NOMO-1 (cell line): ENCODE data around the gene RASD1.

Experiments
- DNase-seq, 2 experiments: peaks; one replicate each; lab custom pipeline; 2025; ENCODE audit not compliant: unreplicated experiment in 2 of 2; lab: John Stamatoyannopoulos, UW

Gene RASD1

GRCh38 chr17:17511881-17512858 lies 16.0 kb upstream of the RASD1 start:
- DNase-seq = no peak

DNA sequence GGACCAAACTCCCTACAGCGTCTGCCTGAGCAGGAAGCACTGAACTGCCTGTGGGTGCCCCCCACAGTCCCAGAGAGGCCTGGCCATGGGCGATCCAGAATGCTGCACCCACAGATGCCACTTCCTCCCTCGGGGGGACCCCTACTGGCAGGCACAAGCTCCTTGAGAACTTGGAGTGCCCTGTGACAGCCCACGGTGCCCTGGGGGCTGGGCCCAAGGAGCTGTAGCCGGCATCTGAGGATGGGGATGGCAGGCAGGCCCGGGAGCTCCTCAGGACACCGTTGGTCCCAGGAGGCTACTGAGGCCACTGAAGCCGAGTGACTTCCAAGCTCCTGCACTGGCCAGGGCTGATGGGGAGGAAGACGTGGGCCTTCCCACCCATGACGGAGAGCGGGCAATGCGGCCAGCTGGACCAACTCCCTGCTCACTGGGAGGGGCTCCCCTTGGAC lies 15.1 kb upstream of the RASD1 start:
- DNase-seq = no peak

- no peak for DNase-seq
Measured at GRCh38 chr17:17510456-17511292, 14.5 kb upstream of the RASD1 start.

GRCh38 chr17:17509601-17510425 lies 13.6 kb upstream of the RASD1 start:
- no peak for DNase-seq

- DNase-seq = no peak
Measured at GRCh38 chr17:17508646-17509591, 12.7 kb upstream of the RASD1 start.

- no peak for DNase-seq
Measured at GRCh38 chr17:17508019-17508535, 11.9 kb upstream of the RASD1 start.

GRCh38 chr17:17507465-17508011 lies 11.3 kb upstream of the RASD1 start:
- DNase-seq = no peak

DNA sequence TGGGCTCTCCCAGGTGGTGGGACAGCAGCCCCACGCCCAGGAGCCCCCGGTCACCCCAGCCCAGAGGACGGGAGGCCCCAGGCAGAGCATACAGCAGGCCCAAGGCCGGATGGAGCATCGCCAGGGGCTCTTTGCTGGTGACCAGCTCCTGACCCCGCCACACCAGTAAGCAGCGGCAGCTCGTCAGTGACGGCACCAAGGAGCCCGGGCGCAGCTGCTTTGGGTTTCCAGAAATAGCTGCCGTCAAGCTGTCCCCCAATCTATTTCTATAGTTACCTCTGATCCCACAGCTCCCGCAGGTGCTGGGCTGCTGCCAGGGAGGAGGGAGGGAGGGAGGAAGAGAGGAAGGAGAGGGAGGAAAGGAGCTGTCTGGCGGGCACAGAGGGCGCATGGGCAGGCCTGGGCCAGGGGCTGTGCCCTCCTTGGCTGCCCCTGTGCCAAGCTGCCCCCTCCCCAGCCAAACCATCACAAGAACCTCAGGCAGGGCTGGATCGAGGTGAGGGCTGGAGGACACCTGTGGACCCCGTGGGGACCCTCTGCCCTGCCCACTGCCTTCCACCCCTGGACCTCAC lies 10.8 kb upstream of the RASD1 start:
- no peak for DNase-seq

DNA sequence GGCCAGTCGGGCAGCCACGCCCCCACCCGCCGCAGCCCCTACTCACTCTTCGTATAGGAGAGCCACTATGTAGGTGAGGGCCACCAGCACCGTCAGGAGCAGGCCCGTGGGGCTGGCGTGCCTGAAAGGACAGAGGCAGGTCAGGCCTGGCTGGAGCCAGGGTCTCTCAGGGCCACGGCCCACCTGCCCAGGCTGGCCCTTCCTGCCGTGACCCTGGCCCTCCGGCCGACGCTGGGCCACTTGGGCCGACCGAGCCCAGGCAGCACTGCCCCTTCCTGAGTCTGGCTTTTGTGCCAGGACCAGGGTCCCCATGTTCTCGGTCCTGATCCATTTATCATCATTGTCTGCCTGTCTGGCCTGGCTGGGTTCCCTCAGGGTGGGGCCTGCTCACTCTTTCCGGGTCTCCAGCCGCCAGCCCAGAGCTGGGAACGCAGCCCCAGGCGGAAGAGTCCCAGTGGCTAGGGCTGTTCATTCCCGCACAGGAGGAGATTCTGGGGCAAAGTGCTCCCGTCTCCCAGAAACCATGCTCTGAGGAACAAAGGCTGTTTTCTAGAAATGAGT lies 10.1 kb upstream of the RASD1 start:
- DNase-seq = no peak

DNA sequence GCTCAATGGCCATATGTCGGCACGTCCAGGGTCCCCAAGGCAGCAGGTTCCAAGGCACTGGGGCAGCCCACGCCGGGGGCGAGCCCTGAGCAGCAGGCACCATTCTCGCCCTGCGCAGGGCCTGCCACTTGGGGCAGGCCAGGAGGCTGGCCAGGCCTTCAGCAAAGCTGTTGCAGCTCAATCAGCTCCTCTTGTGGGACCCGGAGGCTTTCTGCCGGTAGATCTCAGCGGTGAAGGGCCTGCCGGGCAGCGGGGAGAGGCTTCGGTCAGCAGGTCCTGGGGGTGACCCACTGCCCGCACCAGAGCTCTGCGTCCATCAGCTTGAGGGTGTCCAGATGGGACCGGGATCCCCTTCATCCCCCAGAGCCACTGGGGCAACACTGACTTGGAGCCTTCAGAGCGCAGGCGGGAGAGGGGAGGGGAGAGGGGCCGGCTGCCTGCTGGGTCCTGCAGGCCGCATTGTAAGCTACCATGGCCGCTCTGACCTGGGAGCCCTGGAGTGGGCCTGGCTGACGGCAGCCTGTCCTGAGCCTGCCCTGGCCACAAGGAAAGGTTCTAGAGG lies 9.5 kb upstream of the RASD1 start:
- no peak for DNase-seq

DNA sequence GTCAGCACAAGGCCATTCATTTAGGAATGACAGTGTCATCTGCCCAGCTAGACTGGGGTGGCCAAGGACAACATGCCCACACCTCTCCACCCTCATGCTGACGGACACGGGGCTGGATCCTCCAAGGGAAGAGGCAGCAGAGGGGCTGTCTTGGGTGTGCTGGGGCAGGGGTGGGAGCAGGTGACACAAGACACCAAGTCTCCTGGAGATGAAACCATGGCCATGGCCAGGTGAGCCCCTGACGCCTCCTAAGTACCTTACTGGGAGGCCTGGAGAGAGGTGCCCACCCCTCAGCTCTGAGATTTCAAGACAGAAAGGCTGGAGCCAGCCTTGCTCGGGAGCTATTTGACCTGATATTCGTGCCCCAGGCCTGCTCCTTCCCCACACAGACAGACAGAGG lies 9.0 kb upstream of the RASD1 start:
- no peak for DNase-seq

DNA sequence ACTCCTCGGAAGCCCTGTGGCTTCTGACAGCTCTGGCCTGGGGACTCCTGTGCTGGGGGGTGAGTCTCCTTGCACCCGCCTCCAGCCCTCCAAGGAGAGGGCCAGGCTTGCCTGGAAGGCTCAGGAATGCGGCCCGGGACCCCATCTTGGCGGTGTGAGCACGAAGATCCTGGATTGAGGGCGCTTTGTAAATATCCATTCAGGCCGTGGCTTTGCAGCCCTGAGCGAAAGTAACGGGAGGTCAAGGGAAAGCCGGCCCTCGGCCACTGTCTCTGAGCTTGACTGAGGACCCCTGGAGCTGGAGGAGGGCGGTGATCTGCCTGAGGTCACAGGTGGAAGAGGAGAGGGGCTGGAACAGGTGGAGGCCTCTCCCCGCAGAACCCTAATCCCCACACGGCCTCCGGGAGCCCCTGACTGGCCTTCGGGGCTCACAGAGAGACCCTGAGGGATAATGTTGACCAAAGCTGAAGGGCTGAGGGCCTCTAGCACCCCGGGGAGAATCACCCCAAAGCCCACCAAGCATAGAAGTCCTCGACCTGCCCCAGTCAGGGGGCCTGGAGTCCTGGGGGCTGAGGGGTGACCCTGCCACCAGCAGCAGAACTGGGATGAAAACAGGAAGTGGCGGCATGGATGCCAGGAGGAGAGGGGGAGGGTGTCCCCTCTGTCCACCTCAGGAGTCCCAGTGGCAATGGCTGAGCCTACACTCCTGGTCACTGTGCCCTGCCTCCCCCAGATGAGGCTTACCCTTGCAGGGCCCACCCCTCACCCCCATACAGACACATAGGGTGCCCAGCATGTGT lies 8.3 kb upstream of the RASD1 start:
- DNase-seq = no peak

DNA sequence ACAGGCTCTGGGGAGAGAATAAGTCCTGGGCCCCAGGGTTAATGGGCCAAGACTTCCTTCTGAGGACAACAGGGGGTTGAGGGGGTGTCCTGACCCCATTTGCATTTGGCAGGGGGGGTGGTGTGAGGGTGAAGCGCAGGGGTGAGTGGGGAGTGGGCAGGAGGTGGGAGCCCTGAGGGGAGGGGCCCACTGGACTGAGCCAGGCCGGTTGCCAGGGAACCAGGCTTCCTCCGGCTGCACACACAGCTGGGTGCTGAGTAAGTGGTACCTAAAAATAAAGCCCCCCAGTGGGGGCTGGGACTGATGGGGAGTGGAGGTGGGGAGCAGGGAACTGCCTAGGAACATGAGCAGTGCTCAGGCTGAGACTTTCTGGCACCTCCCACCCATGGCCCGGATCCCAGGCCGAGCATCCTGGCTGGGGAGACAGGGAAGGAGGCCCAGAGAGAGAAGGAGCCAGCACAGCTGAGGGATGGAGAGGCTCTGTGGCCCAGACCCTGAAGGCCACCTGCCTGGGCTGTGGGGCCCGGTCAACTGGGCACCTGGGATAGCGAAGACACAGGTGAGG lies 7.5 kb upstream of the RASD1 start:
- no peak for DNase-seq

GRCh38 chr17:17502741-17503565 lies 6.8 kb upstream of the RASD1 start:
- DNase-seq = no peak

GRCh38 chr17:17500999-17501605 lies 4.9 kb upstream of the RASD1 start:
- no peak for DNase-seq
